Body of pancreas (tissue), 4 donors: ENCODE data around the gene IFT88. TPM values are rescaled to one million over a fixed set of nuclear protein-coding genes. Genes with fewer than 3 reads are reported as not detected.
A peak's percentile ranks its signal among the peaks of the same experiment; 100 is the strongest.

ENCODE experiments used
- ATAC-seq: fragments of 150-250 bp; one replicate; pipeline ENCODE4 v1.9.1; 2016
- DNase-seq, 4 donors: peaks; one replicate each; pipeline ENCODE4 v3.0.0-alpha.2; 2019
- H3K27ac ChIP-seq, 4 donors: fragments of 200-600 bp; sonication (generic); 1 replicate in 3 of 4; 2 replicates in 1 of 4; pipeline versions ENCODE4 v1.5.1 to v1.6.1; 2016 to 2019; ENCODE audit warnings: mild to moderate bottlenecking in 1 of 4, mixed read lengths in 1 of 4, moderate library complexity in 1 of 4
- H3K27me3 ChIP-seq, 2 donors: fragments of 200-600 bp; sonication (generic); one replicate each; pipeline ENCODE4 v1.6.0; 2016; ENCODE audit warnings: mild to moderate bottlenecking in 1 of 2
- H3K36me3 ChIP-seq, 2 donors: fragments of 200-600 bp; sonication (generic); replicated peaks in 1 of 2; 2 replicates each; pipeline ENCODE4 v1.5.1; 2016; ENCODE audit warnings: low read depth in 2 of 2; ENCODE audit not compliant: insufficient read depth in 1 of 2
- H3K4me1 ChIP-seq: fragments of 200-600 bp; sonication (generic); one replicate; pipeline ENCODE4 v1.6.0; 2016
- H3K4me3 ChIP-seq, 2 donors: fragments of 200-600 bp; sonication (generic); 1 replicate in 1 of 2; 2 replicates in 1 of 2; pipeline ENCODE4 v1.5.1; 2016 to 2019
- H3K9me3 ChIP-seq, 3 donors: fragments of 200-600 bp; sonication (generic); 1 replicate in 2 of 3; 2 replicates in 1 of 3; pipeline ENCODE4 v1.5.1; 2016
- CTCF ChIP-seq, 7 experiments: fragments of 450-650 bp in 4 of 7; fragments of 200-600 bp in 3 of 7; sonication (generic) in 3 of 7; IDR thresholded peaks; one replicate each; pipeline ENCODE4 v1.5.1; 2016 to 2019; ENCODE audit warnings: antibody characterized with exemption in 7 of 7
- POLR2A ChIP-seq, 3 donors: fragments of 450-650 bp; IDR thresholded peaks; one replicate each; pipeline ENCODE4 v1.6.1; 2016; ENCODE audit warnings: antibody characterized with exemption in 3 of 3, mild to moderate bottlenecking in 2 of 3
- WGBS, 2 donors: methylation state at CpG; one replicate each; pipeline ENCODE4 v1.1.5; 2017; 5-methylcytosine and 5-hydroxymethylcytosine counted together
- intact Hi-C: fragments of 100-400 bp; cut with DNase I; formaldehyde crosslinking; loops from one replicate; pipeline ENCODE4 v1.15.1; 2023
- total RNA-seq, 2 donors: library from RNA; depleted of rRNA; stranded (reverse); fragments of >200 nt; gene quantifications; one replicate each; pipeline ENCODE4 v1.1.0, GENCODE V29; 2016

Gene IFT88
- total RNA-seq, 2 donors from 2014 or later = 9.6 to 16.5 TPM

- TF ChIP-seq POLR2A (IDR thresholded peaks at IDR 0.05) (no peak), CTCF (IDR thresholded peaks at IDR 0.05) (no peak)
- Histone ChIP-seq H3K4me1 (peaks cover 14% of the 10 kb centered on the region), H3K36me3 (no peaks in the 10 kb centered on the region), H3K9me3 (no peaks in the 10 kb centered on the region), H3K4me3 (no peak overlapping the region), H3K27ac (peak overlapping the region in 1 of 4 donors; percentile 17), H3K27me3 (no peaks in the 10 kb centered on the region)
- 52 to 58% methylated on average over 6 to 8 of the region's 8 CpGs for WGBS, 2 donors
- intact Hi-C loops = loop anchor here (10.0 kb wide), 1 partner anchor 111 kb away; no protein-coding TSS in a partner anchor
- no peak for DNase-seq
- ATAC-seq = no peak
These were observed 147.2 kb downstream of the IFT88 start for GRCh38 chr13:20714161-20714560.

GRCh38 chr13:20714563-20715329 is 147.8 kb downstream of the IFT88 start:
- peaks cover 14% of the 10 kb centered on the region for H3K4me1 ChIP-seq
- no peaks in the 10 kb centered on the region for H3K27me3 ChIP-seq
- no peaks in the 10 kb centered on the region for H3K9me3 ChIP-seq
- TF ChIP-seq POLR2A (IDR thresholded peaks at IDR 0.05) (no peak), CTCF (IDR thresholded peaks at IDR 0.05) (no peak)
- intact Hi-C loops = loop anchor here (10.0 kb wide), 1 partner anchor 110 kb away; no protein-coding TSS in a partner anchor
- no peak overlapping the region for H3K4me3 ChIP-seq
- 72 to 74% methylated on average over 7 to 9 of the region's 9 CpGs for WGBS, 2 donors
- ATAC-seq (peak; percentile 22), DNase-seq (peak in 1 of 4 donors; percentile 39)
- no peaks in the 10 kb centered on the region for H3K36me3 ChIP-seq
- H3K27ac ChIP-seq = peak overlapping the region in 1 of 4 donors; percentile 17

- TF ChIP-seq CTCF (IDR thresholded peaks at IDR 0.05) (no peak), POLR2A (IDR thresholded peaks at IDR 0.05) (no peak)
- no peak for DNase-seq
- H3K9me3 ChIP-seq = no peaks in the 10 kb centered on the region
- intact Hi-C loops = loop anchor here (10.0 kb wide), 1 partner anchor 109 kb away; no protein-coding TSS in a partner anchor
- no peaks in the 10 kb centered on the region for H3K36me3 ChIP-seq
- no peaks in the 10 kb centered on the region for H3K27me3 ChIP-seq
- H3K4me1 ChIP-seq = peaks cover 14% of the 10 kb centered on the region
- H3K4me3 ChIP-seq = no peak overlapping the region
- H3K27ac ChIP-seq = no peak overlapping the region
- no peak for ATAC-seq
- WGBS, 2 donors = 61 to 62% methylated on average over 6 of the region's 6 CpGs
These were observed 148.4 kb downstream of the IFT88 start for GRCh38 chr13:20715330-20715712.

GRCh38 chr13:20716951-20717350 is 150.0 kb downstream of the IFT88 start:
- TF ChIP-seq CTCF (IDR thresholded peaks at IDR 0.05) (no peak), POLR2A (IDR thresholded peaks at IDR 0.05) (no peak)
- intact Hi-C loops = loop anchor here (10.0 kb wide), 1 partner anchor 108 kb away; no protein-coding TSS in a partner anchor
- no peak for DNase-seq

More at GRCh38 chr13:20716951-20717350, 150.0 kb downstream of the IFT88 start:
- peaks cover 0 to 11% of the 10 kb centered on the region in 2 donors for H3K27me3 ChIP-seq
- no peak overlapping the region for H3K4me3 ChIP-seq
- H3K9me3 ChIP-seq = no peaks in the 10 kb centered on the region
- H3K36me3 ChIP-seq = no peaks in the 10 kb centered on the region
- peaks cover 24% of the 10 kb centered on the region for H3K4me1 ChIP-seq
- no peak for ATAC-seq
- WGBS, 2 donors = 44 to 61% methylated on average over 15 of the region's 15 CpGs
- no peak overlapping the region for H3K27ac ChIP-seq
